HTR-8/SVneo (cell line): ENCODE data around the gene SREBF2.

Experiments used
- DNase-seq: peaks from one replicate; pipeline ENCODE4 v3.0.0; 2011; ENCODE audit warnings: low spot score, mixed read lengths; ENCODE audit not compliant: insufficient read length
- FAIRE-seq: peaks from 2 replicates; lab custom pipeline; 2011; peaks lifted over from hg19 to GRCh38; lab: Jason Lieb, UNC

SREBF2 gene

GRCh38 chr22:41870786-41871185, 37.9 kb downstream of the SREBF2 start:
- DNase-seq = no peak
- no peak for FAIRE-seq

GRCh38 chr22:41873391-41873790, 40.5 kb downstream of the SREBF2 start:
- FAIRE-seq = peak; percentile 31
- no peak for DNase-seq

DNA sequence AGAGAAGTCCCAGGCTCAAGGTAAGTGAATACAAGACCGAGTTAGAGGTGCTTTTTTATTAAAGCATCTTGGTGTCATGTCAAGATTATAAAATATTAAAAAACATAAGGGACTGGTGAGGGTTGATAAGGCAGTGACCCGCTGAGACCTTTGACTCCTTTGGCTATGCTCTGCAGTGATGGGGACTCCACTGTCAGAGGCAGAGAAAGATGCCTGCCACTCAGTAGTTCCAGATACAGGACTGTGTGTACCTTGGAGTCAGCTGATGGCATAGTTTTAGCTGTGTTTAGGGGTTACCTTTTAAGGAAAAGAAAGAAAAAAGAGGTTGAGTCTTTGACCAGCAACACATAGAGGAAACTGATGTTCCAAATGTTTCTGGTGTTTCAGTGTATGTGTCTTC, 41.2 kb downstream of the SREBF2 start:
- FAIRE-seq = no peak

DNA sequence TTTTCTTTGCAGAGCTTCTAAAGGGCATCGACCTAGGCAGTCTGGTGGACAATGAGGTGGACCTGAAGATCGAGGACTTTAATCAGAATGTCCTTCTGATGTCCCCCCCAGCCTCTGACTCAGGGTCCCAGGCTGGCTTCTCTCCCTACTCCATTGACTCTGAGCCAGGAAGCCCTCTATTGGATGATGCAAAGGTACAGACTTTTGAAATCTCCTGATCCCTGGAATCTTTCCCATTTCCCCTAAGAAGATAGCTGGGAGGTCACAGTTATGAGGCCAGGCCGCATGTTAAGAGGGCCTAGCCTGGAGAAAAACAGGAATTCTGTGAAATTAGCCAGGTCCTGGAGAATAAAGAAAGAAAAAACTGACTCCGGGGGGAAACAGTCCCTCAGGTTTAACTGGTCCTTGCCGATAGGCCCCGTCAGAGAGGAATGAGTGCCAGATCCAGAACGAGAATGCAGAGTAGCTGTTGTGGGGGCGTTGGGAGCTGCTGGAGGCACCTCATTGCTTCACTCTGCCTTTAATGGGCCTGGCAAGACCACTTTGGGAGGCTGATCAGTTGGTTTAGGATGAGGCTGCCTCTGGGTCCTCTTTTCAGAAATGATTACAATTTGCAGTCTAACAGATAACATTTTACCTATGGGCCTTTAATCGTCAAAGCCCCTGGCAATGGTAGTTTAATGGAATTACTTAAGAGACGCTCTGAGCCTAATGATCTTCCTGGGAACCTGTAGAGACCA, 42.8 kb downstream of the SREBF2 start:
- FAIRE-seq (no peak), DNase-seq (no peak)

More for the DNA sequence above, 41.2 kb downstream of the SREBF2 start:
- no peak for DNase-seq

DNA sequence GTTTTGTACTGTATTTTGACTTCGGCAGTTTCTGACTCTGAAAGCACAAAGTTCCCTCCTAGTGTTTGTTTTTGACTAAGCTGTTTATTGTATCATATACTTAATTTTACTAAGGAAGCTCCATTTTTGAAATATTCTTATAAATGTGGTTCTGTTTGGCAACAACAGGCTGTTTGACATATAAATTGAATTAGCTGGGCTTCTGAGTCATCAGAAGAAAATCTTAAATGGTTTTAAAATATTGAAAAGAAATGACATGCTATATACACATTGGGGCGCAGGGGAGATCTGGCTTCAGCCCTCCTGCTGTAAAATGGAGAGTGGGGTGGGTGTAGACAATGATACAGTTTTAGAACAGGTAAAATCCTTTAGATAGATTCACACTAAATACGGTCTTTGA, 43.4 kb downstream of the SREBF2 start:
- DNase-seq = no peak
- no peak for FAIRE-seq

- DNase-seq (no peak), FAIRE-seq (no peak)
Observed at GRCh38 chr22:41876675-41877074, 43.8 kb downstream of the SREBF2 start.

GRCh38 chr22:41880653-41881052, 47.7 kb downstream of the SREBF2 start:
- FAIRE-seq (no peak), DNase-seq (no peak)

GRCh38 chr22:41883400-41883799, 50.5 kb downstream of the SREBF2 start:
- FAIRE-seq = no peak
- DNase-seq = no peak

GRCh38 chr22:41885116-41885515, 52.2 kb downstream of the SREBF2 start:
- no peak for DNase-seq
- no peak for FAIRE-seq

DNA sequence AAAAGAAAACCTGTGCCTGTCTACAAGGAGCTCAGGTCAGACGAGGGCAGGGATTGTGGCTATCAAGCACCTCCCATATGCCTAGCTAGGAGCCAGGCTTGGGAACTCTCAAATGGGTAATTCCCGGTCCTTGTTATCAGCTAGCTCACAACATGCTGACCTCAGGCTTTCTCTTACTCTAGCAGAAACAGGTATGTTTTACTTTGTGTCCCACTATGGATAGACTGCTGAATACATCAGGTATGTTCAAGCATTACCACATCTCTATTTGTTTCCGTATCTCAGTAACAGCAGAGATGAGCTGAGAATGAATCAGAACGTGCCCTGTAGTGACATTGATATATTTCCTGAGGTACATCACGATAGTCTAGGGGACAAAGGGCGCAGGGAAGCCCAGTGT, 52.6 kb downstream of the SREBF2 start:
- DNase-seq = no peak
- no peak for FAIRE-seq

GRCh38 chr22:41888627-41889200, 55.8 kb downstream of the SREBF2 start:
- FAIRE-seq (no peak), DNase-seq (no peak)

- FAIRE-seq = no peak
Observed at GRCh38 chr22:41891407-41891806, 58.5 kb downstream of the SREBF2 start.

GRCh38 chr22:41892721-41893120, 59.8 kb downstream of the SREBF2 start:
- FAIRE-seq (no peak), DNase-seq (no peak)

More at GRCh38 chr22:41891407-41891806, 58.5 kb downstream of the SREBF2 start:
- no peak for DNase-seq

DNA sequence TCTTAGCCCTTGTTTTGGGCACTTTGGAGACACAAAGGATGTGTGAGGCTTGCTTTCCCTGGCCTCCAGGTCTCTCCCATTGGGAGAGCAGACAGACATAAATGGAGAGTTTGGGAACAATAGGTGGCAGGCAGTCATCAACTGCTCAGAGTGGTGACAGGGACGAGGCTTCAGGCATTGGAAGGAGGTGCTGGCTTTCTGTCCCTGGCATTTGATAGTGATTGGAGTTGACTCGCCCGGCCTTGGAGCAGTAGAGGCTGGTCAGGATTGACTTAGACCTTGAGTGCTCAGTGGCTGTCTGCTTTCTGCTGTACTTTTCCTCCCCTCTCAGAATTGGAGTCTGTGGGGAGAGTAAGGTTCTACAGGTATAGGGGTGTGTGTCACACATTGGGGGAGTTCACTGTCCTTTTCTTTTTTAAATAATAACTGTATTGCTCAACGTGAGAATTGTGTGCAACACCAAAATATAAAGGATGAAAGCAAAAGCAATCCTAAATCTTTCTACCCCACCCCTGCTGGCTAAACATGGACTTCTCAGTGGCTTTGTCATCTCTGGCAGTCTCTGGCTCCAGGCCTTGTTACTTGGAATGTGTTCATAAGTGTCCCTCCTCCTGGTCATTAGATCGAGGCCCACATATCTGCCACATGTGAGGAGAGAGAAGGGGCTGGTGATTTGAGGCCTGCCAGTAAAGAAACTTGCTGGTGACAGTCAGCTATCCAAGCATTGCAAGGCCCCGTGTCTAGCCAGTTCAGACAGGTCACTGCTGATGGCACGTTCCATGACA, 60.9 kb downstream of the SREBF2 start:
- FAIRE-seq = no peak
- DNase-seq = no peak

GRCh38 chr22:41898645-41899044, 65.7 kb downstream of the SREBF2 start:
- DNase-seq (no peak), FAIRE-seq (no peak)

DNA sequence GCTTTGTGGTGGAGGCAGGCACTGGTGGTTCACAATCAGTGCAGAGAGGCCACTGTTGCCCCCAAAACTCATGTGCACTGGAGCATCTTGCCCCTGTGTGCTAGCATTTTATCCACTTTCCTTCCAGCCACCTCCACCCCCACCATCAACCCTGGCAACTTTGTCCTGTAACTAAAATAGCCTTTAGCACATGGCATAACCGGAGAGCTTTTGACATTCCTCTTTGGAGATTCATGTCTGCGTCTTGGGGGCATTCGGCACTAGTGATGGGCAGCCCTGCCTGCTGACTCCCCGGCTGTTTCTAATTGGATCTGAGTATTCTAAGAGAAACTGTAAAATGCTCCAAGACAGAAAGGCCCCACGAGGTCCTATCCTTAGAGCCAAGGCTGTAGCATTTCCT, 66.2 kb downstream of the SREBF2 start:
- FAIRE-seq (no peak), DNase-seq (no peak)

GRCh38 chr22:41899992-41900651, 67.2 kb downstream of the SREBF2 start:
- FAIRE-seq = no peak
- DNase-seq = no peak

DNA sequence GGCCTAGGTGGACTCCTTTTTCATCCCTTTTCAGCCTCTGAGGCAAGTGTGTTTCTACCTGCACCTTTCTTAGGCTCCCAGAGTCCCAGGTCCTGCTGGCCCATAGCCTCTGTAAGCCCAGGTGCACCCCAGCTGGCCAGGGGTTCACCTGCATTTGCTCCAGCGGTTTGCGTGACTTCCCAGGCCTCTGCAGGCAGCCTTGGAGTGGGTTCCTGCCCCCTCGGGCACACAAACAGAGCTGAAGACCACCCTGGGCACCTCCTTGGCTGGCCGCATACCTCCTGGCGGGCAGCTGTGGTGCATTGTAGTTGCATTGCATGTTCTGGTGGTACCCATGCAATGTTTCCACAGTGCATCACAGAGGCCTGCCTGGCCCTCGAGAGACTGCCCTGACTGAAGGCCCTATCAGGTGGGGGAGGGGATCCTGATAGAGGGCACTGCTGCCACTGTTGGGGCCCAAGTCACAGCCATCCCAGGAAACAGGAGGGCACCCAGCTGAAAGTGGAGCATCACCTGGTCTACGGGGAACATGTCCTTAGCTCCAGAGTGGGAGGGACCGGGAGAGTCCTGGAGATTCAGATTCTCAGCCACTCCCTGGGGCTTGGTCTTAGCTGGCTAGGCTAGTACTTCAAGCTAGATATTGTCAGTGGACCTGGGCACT, 67.9 kb downstream of the SREBF2 start:
- DNase-seq (no peak), FAIRE-seq (no peak)

DNA sequence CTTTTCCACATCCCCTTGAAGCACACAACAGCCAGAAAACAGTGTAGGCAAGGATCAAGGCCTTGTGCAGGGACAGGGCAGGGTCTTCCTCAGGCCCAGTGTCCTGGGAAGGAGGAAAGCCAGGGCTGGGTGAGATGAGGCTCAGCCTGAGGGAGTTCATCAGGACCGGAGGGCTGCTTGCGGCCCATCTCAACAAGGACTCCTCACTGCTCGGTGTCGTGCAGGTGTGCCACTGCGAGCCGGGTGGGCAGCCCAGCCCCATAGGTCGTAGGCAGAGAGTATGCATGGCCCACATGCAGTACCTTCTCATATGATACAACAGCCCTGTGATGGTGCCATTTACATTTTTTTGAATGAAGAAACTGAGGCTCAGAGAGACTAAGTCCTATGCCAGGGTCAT, 69.1 kb downstream of the SREBF2 start:
- FAIRE-seq = no peak
- no peak for DNase-seq

DNA sequence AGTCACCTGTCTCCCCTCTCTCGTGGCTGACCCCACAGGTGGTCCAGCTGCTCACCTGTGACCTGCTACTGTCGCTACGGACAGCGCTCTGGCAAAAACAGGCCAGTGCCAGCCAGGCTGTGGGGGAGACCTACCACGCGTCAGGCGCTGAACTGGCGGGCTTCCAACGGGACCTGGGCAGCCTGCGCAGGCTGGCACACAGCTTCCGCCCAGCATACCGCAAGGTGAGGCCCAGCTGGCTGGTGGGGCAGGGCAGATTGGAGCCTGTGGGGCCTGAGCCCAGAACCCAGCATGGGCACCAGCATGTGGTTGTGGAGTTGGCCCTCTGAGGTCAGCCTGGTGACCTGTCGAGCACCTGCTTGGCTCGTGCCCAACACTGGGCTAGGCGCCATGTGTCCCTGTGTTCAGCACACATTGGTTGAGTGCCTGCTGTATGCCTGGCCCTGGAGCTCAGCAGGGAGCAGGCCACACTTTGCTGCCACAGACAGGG, 70.1 kb downstream of the SREBF2 start:
- DNase-seq (no peak), FAIRE-seq (no peak)
